GM18867 (cell line): ENCODE data around the gene PRKN.
"Not testable (repeated sequence)": the region's sequence is repeated elsewhere in the genome, so short reads cannot be mapped to it uniquely, and the experiment has no call there.

Experiments used
- ATAC-seq: cut with Tn5 transposase; IDR thresholded peaks from one replicate; pipeline ENCODE4 v1.9.1; 2021; ENCODE audit warnings: mild to moderate bottlenecking, moderate library complexity; ENCODE audit not compliant: unreplicated experiment

The PRKN gene

GRCh38 chr6:161354276-161354840 lies 1373.2 kb downstream of the PRKN start:
- no peak for ATAC-seq

- no peak for ATAC-seq
Measured at GRCh38 chr6:161353208-161353613, 1374.4 kb downstream of the PRKN start.

- no peak for ATAC-seq
Measured at GRCh38 chr6:161351858-161352257, 1375.7 kb downstream of the PRKN start.

- ATAC-seq, result no peak
Measured at GRCh38 chr6:161349886-161350285, 1377.7 kb downstream of the PRKN start.

GRCh38 chr6:161348628-161348994 lies 1379.0 kb downstream of the PRKN start:
- no peak for ATAC-seq

- no peak for ATAC-seq
Measured at GRCh38 chr6:161347988-161348627, 1379.5 kb downstream of the PRKN start.

GRCh38 chr6:161347125-161347524 lies 1380.4 kb downstream of the PRKN start:
- no peak for ATAC-seq

GRCh38 chr6:161346717-161347116 lies 1380.8 kb downstream of the PRKN start:
- no peak for ATAC-seq

- ATAC-seq, result no peak
Measured at GRCh38 chr6:161344626-161345025, 1382.9 kb downstream of the PRKN start.

GRCh38 chr6:161342039-161342438 lies 1385.5 kb downstream of the PRKN start:
- ATAC-seq, result no peak

GRCh38 chr6:161341638-161342037 lies 1385.9 kb downstream of the PRKN start:
- no peak for ATAC-seq

- no peak for ATAC-seq
Measured at GRCh38 chr6:161338015-161338414, 1389.6 kb downstream of the PRKN start.

GRCh38 chr6:161336479-161336878 lies 1391.1 kb downstream of the PRKN start:
- ATAC-seq, result no peak

GRCh38 chr6:161333410-161333809 lies 1394.2 kb downstream of the PRKN start:
- ATAC-seq, result no peak

- not testable (repeated sequence) for ATAC-seq
Measured at GRCh38 chr6:161331402-161332081, 1396.0 kb downstream of the PRKN start.

GRCh38 chr6:161327360-161327953 lies 1400.1 kb downstream of the PRKN start:
- no peak for ATAC-seq

- no peak for ATAC-seq
Measured at GRCh38 chr6:161319231-161319630, 1408.3 kb downstream of the PRKN start.

GRCh38 chr6:161318456-161318855 lies 1409.1 kb downstream of the PRKN start:
- ATAC-seq, result no peak

- no peak for ATAC-seq
Measured at GRCh38 chr6:161316531-161316930, 1411.0 kb downstream of the PRKN start.

- not testable (repeated sequence) for ATAC-seq
Measured at GRCh38 chr6:161315246-161315917, 1412.2 kb downstream of the PRKN start.

- ATAC-seq, result not testable (repeated sequence)
Measured at GRCh38 chr6:161314541-161315245, 1412.9 kb downstream of the PRKN start.
